Fibroblast of pulmonary artery (primary cell): Measurements from ENCODE around the gene MPV17L.

Experiments used
- DNase-seq: peaks from one replicate; pipeline ENCODE4 v3.0.0-alpha.2; 2010; ENCODE audit warnings: low read depth
- H3K4me3 ChIP-seq: replicated peaks from 2 replicates; pipeline ENCODE4 v1.5.1; 2011; ENCODE audit warnings: low read depth, mild to moderate bottlenecking, control low read depth, low read length, moderate library complexity
- CTCF ChIP-seq: IDR thresholded peaks from 2 replicates; pipeline ENCODE4 v1.5.1; 2011; ENCODE audit warnings: mild to moderate bottlenecking, control low read depth, low read length, inconsistent platforms; ENCODE audit errors: missing control alignments

Gene MPV17L

GRCh38 chr16:15461376-15461775 is 65.8 kb downstream of the MPV17L start:
- no peak for TF ChIP-seq CTCF
- no peak for DNase-seq
- H3K4me3 ChIP-seq: no peak overlapping the region
